NB4 (cell line): ENCODE measurements around the gene MTREX.

Source experiments
- POLR2A ChIP-seq: IDR thresholded peaks from 2 replicates; pipeline ENCODE4 v1.6.1; 2011; ENCODE audit warnings: mild to moderate bottlenecking; ENCODE audit not compliant: insufficient read length; ENCODE audit errors: extremely low read depth
- TF ChIP-seq, protein P1 (sequence below): IDR thresholded peaks from one replicate; pipeline ENCODE4 v1.5.1; 2012; ENCODE audit warnings: low read depth, low read length
- TF ChIP-seq, protein P2 (sequence below): IDR thresholded peaks from 2 replicates; pipeline ENCODE4 v1.6.1; 2011; ENCODE audit warnings: low read depth, low read length

DNA sequence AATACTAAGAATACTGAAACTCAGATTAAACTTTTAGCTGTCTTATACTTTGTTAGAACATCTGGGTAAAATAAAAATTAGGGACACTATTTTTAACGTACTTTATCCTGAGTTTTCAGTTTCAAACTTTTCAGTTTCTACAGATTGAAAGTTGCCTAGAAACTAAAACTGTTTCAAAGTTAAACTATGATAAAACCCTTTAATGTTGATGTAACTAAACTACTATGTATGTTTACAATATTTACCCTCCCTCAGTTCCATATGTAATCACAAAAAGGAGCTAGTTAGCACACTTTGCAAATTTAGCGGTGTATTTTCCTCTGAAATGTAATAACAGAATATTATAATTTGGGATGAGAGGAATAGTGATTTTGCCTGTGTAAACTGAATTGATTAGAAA is 105.9 kb downstream of the MTREX start:
- TF ChIP-seq, protein P1, sequence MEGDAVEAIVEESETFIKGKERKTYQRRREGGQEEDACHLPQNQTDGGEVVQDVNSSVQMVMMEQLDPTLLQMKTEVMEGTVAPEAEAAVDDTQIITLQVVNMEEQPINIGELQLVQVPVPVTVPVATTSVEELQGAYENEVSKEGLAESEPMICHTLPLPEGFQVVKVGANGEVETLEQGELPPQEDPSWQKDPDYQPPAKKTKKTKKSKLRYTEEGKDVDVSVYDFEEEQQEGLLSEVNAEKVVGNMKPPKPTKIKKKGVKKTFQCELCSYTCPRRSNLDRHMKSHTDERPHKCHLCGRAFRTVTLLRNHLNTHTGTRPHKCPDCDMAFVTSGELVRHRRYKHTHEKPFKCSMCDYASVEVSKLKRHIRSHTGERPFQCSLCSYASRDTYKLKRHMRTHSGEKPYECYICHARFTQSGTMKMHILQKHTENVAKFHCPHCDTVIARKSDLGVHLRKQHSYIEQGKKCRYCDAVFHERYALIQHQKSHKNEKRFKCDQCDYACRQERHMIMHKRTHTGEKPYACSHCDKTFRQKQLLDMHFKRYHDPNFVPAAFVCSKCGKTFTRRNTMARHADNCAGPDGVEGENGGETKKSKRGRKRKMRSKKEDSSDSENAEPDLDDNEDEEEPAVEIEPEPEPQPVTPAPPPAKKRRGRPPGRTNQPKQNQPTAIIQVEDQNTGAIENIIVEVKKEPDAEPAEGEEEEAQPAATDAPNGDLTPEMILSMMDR, result no peak
- TF ChIP-seq POLR2A, result no peak
- TF ChIP-seq, protein P2, sequence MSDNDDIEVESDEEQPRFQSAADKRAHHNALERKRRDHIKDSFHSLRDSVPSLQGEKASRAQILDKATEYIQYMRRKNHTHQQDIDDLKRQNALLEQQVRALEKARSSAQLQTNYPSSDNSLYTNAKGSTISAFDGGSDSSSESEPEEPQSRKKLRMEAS, result no peak
